GM21576 (cell line): Measurements from ENCODE around the gene SIPA1.

Experiments
- ATAC-seq: cut with Tn5 transposase; IDR thresholded peaks from one replicate; pipeline ENCODE4 v1.9.1; 2021; ENCODE audit warnings: mild to moderate bottlenecking, moderate library complexity; ENCODE audit not compliant: unreplicated experiment

The SIPA1 gene

GRCh38 chr11:65609229-65609628 lies 28.7 kb upstream of the SIPA1 start:
- no peak for ATAC-seq

GRCh38 chr11:65609665-65610064 lies 28.2 kb upstream of the SIPA1 start:
- no peak for ATAC-seq

GRCh38 chr11:65610404-65610803 lies 27.5 kb upstream of the SIPA1 start:
- no peak for ATAC-seq

- ATAC-seq: no peak
These were observed 26.7 kb upstream of the SIPA1 start for GRCh38 chr11:65611028-65611757.

DNA sequence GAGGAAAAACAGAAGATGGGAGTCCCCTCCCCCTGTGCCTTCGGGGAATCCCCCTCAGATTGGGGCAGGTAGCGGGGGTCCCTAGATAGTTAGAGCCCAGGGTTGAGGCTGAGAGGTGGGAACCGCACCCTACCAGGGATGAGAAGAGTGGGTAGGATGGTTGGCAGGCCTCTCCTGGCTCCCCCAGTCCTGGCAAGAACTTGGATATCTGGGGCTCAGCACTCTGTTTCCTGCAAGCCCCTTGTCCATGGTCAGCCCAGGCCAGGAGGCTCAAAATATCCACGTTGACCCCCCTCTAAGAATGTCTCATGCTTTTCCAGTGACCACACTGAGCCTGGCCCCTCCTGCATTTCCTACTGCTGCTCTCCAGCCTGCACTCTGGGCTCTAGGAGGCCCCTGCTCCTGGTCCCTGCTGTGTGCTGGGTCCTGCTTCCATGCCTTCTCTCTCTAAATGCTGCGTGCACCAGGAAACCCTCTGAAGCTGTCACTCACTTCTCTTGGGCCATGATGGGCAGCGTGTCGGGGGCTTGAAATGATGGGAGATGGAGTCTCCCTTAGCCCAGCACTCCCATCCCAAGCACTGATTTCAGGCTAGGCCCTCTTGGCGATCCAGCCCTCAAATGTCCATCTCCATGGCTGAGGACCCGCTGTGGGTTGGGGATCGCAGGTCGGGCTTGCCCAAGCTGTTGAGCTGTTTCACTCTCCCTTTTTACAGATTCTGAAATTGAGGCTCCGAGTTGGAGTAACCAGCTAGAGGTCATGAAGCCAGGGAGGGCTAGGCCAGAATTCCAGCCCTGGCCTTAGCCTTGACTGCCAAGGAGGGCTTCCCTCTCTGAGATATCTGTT lies 25.9 kb upstream of the SIPA1 start:
- no peak for ATAC-seq

DNA sequence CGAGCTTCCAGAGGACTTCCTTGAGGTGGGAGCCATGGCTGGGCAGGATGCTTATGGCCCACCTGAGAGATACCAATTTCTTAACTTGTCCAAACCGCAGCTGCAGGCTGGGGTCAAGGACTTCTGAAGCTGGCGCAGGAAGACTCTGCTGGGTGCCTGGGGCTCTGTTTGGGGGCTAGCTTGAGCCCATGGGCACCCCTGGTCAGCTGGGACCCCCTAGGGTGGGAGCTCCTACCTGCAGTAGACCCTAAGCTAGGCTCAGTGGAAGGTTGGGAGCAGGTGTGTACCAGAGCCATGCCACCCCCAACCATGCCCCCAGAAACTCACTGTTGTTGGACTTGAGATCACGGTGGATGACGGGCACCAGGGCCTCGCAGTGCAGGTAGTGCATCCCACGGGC lies 25.2 kb upstream of the SIPA1 start:
- ATAC-seq: no peak

DNA sequence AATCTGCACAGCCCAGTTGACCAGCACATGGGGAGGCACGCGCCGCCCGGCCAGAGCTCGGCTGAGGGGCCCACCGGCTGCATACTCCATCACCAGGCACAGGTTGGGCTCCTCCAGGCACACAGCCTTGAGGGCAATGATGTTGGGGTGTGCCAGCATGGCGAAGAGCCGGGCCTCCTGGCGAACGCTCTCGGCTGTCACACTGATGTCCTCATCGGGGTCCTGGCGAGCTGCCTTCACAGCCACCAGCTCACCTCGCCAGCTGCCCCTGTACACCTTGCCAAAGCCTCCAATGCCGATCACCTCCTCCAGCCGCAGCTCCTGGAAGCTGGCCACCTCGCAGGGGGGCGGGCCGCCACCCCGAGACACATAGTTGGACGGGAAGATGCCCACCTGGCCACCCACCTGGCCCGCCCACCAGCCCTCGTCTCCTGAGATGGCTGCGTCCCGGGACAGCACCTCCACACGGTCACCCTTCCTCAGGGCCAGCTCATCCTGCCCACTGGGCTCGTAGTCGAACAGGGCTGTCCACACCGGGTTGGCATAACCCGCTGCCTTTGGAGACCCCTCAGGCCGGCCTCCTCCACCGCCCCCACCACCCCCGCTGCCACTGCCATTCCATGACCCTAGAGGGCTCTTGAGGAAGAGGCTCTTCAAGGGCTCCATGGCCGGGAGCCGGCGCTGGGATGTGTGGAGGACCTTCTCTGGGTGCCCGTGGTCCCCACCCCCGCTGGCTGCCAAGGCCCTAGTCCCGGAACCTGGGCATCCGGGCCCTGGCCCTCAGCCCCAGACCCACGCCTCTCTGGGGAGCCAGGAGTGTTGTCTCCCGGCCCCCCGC lies 24.6 kb upstream of the SIPA1 start:
- no peak for ATAC-seq

DNA sequence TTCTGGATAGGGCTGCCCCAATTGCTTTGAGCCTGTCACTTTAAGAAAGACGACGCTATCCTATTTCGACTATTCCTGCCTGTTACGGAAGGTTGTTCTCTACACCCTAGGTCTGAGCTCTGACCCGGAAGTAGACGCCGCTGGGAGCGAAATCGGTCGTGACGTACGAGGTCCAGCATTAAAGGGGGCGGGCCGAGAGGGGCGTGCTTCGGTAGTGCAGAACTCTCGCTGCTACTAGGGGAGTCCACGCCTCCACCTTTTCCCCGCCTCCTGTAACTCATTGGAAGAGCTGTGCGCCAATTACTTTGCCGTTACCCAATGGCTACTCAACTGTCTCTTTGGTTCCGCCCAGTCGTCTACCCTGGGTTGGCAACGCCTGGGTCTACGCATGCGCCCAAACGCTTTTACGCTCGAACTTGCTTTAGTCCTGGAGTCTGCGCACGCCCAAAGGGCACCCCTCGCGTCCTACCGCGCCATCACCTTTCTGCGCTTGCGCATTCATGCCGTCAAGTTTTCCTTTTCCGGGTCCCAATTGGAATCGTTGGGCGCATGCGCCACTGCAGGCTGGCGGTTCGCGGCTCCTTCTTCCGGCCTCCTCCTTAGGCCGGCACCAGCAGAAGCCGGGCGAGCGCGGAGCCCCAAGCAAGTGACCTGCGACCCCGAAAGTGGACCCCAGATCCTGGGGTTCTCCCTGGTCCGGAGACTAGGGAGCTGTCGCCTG lies 22.5 kb upstream of the SIPA1 start, which contains the start of gene PCNX3:
PCNX3 (plus strand) TSS at position 548 of the 721 bp plus-strand sequence. CDS start 536 bp downstream, outside the sequence.
- peak; percentile 69 for ATAC-seq

DNA sequence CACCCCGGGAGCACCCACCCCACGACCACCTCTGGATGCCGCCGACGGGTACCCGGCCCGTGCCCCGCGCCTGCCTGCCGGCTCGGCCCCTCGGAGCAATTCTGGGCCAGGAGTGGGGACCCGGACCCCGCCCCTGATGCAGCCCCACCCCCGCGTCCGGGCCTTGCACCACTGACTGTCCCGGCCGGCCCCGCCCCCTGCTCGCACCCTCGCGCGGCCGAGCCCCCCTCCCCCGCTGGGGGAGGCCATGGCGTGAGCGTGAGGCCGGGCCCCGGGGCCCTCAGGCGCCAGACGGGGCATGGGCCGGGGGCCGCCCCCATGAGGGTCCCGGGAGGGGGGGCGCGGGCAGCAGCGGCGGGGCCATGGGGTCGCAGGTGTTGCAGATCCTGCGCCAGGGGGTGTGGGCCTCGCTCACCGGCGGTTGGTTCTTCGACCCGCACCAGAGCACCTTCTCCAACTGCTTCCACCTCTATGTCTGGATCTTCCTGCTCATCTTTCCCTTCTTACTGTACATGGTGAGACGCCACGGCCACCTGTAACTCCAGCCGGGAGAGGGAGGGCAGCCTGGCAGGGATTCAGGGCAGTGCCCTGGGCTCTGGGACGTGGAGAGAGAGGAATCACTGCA lies 21.8 kb upstream of the SIPA1 start:
- ATAC-seq: peak; percentile 5

DNA sequence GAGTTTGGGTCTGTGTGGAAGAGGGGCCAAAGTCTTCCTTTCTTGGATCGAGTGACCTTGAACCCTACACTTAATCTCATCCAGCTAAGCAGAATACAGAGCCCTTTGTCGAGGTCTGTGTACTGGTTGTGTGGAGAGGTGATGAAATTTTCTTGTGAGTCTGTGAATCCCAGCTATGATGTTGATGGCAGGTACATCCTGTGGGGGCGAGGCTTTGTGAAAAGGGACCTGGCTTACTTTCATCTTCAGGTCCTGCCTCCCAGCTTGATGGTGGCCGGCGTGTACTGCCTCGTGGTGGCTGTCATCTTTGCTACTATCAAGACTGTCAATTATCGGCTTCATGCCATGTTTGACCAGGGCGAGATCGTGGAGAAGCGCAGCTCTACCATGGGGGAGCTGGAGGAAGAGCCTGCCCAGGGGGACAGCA lies 21.3 kb upstream of the SIPA1 start:
- no peak for ATAC-seq

DNA sequence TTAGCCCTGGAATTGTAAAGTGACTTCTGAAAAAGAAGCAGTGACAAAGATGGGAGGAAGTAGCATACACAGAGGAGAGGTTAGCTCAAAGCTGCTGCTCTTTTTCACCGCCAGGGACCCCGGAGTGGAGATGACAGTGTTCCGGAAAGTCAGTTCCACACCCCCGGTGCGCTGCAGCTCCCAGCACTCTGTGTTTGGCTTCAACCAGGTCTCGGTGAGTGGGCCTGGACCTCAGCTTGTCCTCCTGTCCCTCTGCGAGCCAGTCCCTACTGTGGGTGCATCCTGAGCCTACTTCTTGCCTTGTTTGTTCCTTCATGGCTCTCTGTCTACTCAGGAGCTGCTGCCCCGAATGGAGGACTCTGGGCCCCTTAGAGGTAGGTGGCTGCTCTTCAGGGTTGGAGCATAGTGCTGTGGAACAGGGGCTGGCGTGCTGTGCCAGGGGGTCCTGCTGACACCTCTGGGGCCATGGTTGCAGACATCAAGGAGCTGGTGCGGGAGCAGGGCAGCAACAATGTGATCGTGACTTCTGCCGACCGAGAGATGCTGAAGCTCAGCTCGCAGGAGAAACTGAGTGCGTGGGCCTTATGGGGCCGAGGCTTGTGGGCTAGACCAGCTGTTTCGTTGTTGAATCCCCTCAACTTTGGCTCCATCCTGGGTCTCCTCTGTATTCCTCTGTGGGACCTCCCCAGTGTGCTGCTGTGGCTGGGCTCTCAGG lies 20.6 kb upstream of the SIPA1 start:
- no peak for ATAC-seq

DNA sequence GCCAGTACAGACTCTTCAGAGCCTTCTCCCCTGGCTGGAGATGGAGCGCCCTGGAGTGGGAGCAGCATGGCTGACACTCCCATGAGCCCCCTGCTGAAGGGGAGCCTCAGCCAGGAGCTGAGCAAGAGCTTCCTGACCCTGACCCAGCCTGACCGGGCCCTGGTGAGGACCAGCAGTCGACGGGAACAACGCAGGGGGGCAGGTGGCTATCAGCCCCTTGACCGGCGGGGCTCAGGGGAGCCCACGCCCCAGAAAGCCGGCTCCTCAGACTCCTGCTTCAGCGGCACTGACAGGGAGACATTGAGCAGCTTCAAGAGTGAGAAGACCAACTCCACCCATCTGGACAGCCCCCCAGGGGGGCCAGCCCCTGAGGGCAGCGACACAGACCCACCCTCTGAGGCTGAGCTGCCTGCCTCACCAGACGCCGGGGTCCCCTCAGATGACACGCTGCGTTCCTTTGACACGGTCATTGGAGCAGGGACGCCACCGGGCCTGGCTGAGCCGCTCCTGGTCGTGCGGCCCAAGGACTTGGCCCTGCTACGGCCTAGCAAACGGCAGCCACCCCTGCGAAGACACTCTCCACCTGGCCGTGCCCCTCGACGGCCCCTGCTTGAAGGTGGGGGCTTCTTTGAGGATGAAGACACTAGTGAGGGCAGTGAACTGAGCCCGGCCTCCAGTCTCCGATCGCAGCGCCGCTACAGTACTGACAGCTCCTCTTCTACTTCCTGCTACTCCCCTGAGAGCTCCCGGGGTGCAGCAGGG lies 19.7 kb upstream of the SIPA1 start:
- ATAC-seq: no peak

- ATAC-seq: no peak
These were observed 19.1 kb upstream of the SIPA1 start for GRCh38 chr11:65618763-65619162.

- no peak for ATAC-seq
These were observed 18.5 kb upstream of the SIPA1 start for GRCh38 chr11:65619281-65619928.

DNA sequence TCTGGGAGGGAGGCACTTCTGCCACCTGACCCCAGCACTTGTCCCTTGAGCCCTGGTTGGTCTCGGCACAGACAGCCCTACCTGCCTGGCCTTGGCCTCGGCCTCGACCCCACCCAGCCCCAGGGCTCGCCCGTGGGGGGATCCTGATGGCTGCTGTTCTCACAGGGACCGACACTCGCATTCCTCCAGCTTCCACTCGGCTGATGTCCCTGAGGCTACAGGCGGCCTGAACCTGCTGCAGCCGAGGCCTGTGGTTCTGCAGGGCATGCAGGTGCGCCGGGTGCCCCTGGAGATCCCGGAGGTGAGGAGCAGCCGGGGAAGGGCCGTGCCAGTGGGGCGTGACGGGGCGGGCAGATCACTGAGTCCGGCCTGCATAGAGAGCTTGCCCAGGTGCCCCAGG lies 17.2 kb upstream of the SIPA1 start:
- no peak for ATAC-seq

DNA sequence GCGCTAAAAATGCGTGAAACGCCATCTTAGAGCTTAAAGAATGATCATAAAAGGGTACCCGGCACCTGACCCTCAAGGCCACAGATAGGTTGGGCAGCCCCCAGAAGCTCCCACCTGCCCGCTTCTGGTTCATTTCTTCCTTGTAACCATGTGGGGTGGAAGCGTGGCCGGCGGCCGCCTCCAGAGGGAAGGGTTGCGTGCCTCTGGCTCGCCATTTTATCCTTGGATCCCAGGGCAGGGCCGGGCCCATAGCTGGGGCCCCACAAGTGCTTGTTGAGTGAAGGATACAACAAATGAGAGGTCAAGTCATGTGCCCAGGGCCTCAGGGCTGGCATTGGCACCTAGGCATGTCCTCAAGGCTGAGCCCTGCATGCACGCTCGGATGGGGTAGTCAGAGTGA lies 16.4 kb upstream of the SIPA1 start:
- ATAC-seq: no peak

DNA sequence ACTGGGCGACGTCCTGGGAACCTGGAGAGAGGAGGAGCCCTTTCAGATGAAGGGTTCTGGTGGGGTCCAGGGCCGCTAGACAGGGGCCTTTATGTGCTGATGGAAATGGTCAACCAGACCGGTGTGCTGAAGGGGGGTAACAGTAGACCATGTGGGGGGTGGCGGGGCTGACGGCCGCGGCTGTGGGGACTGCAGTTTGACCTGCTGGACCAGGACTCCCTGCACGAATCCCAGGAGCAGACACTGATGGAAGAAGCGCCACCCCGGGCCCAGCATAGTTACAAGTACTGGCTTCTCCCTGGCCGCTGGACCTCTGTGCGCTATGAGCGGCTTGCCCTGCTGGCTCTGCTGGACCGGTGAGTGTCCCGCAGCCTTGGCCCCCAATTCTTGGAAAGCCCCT lies 15.9 kb upstream of the SIPA1 start:
- ATAC-seq: no peak

- no peak for ATAC-seq
These were observed 14.7 kb upstream of the SIPA1 start for GRCh38 chr11:65623177-65623576.
